ENCODE results near the gene TBC1D3E.
"Not testable (repeated sequence)": the region's sequence is repeated elsewhere in the genome, so short reads cannot be mapped to it uniquely, and the experiment has no call there.

The TBC1D3E gene

GRCh38 chr17:38127651-38128050 is at the start of gene TBC1D3E:
TBC1D3E (plus strand) TSS chr17:38127951; CDS start chr17:38129496, 1,545 bp downstream.
- DNase-seq (ENCODE audit: low spot score), result not testable (repeated sequence)

DNA sequence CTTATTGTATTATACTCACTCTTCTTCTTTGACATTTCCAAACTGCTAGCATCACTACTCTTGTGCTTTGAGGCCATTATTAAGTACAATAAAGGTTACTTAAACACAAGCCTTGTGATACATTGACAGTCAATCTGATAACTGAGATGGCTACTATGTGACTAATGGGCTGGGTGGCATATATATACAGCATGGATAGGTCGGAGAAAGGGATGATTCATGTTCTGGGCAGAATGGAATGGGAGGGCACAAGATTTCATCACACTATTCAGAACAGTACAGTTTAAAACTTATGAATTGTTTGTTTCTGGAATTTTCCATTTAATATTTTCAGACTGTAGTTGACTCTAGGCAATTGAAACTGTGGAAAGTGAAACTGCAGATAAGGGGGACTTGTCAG is 40.4 kb upstream of the TBC1D3E start:
- not testable (repeated sequence) for DNase-seq (ENCODE audit: low spot score)

DNA sequence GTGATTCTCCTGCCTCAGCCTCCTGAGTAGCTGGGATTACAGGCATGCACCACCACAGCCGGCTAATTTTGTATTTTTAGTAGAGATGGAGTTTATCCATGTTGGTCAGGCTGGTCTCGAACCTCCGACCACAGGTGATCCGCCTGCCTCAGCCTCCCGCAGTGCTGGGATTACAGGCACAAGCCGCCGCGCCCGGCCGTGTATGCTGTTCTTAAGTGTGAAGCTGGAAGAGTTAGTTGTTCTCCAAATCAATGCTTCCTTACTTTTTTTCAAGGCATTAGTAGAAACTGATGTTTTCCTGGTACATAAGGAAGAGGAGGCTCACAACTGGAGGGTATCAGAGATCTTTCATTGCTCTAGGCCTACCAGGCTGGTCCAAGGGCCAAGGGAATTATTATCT is 39.6 kb upstream of the TBC1D3E start:
- DNase-seq (ENCODE audit: low spot score), result not testable (repeated sequence)

- not testable (repeated sequence) for DNase-seq (ENCODE audit: low spot score)
Observed at GRCh38 chr17:38094059-38094694, 33.6 kb upstream of the TBC1D3E start.

- not testable (repeated sequence) for DNase-seq (ENCODE audit: low spot score)
Observed at GRCh38 chr17:38099262-38099661, 28.5 kb upstream of the TBC1D3E start.

DNA sequence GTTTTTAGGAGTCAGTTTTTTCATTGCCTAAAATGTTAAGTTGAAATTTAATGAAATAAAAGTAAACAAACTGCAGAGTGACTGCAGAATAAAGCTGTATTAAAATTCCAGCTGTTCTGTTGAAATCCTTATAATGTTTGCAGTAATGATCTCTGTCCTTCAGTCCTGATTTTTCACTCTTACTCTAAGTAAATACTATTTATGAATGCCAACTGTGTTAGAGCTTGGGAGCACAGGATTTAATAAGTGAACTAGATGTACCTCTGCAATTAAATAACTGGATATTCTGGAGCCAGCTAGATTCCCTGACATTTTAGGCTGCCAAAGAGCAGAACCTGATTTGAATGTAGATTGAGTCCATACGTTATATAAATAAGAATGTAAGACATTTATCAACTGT is 7.9 kb upstream of the TBC1D3E start:
- not testable (repeated sequence) for DNase-seq (ENCODE audit: low spot score)

- DNase-seq (ENCODE audit: low spot score), result not testable (repeated sequence)
Observed at GRCh38 chr17:38134860-38135259, 7.1 kb downstream of the TBC1D3E start.
